OCI-M1 (cell line): ENCODE measurements around the gene KCNS3.

ENCODE experiments used
- DNase-seq: peaks from one replicate; lab custom pipeline; 2025; lab: John Stamatoyannopoulos, UW

KCNS3 gene

GRCh38 chr2:17878281-17879136 lies at the start of gene KCNS3:
TSS of gene KCNS3 (plus strand) at chr2:17878667. CDS start at chr2:17931009, 52,342 bp downstream.
- no peak for DNase-seq

GRCh38 chr2:17830053-17831034 lies 48.1 kb upstream of the KCNS3 start:
- DNase-seq, result no peak

- no peak for DNase-seq
Observed at GRCh38 chr2:17835516-17835915, 43.0 kb upstream of the KCNS3 start.

GRCh38 chr2:17839959-17840358 lies 38.5 kb upstream of the KCNS3 start:
- no peak for DNase-seq

- DNase-seq, result no peak
Observed at GRCh38 chr2:17843457-17843856, 35.0 kb upstream of the KCNS3 start.

GRCh38 chr2:17845806-17846205 lies 32.7 kb upstream of the KCNS3 start:
- DNase-seq, result no peak

- no peak for DNase-seq
Observed at GRCh38 chr2:17846676-17847075, 31.8 kb upstream of the KCNS3 start.

GRCh38 chr2:17847236-17847635 lies 31.2 kb upstream of the KCNS3 start:
- DNase-seq, result no peak

GRCh38 chr2:17849275-17849674 lies 29.2 kb upstream of the KCNS3 start:
- no peak for DNase-seq

GRCh38 chr2:17850151-17850550 lies 28.3 kb upstream of the KCNS3 start:
- DNase-seq, result no peak

GRCh38 chr2:17851731-17852585 lies 26.5 kb upstream of the KCNS3 start:
- peak; percentile 78 for DNase-seq

GRCh38 chr2:17853799-17854198 lies 24.7 kb upstream of the KCNS3 start:
- no peak for DNase-seq

- DNase-seq, result no peak
Observed at GRCh38 chr2:17857021-17857420, 21.4 kb upstream of the KCNS3 start.

GRCh38 chr2:17858064-17858463 lies 20.4 kb upstream of the KCNS3 start:
- no peak for DNase-seq

- DNase-seq, result no peak
Observed at GRCh38 chr2:17863539-17863938, 14.9 kb upstream of the KCNS3 start.

GRCh38 chr2:17864676-17865075 lies 13.8 kb upstream of the KCNS3 start:
- DNase-seq, result no peak

GRCh38 chr2:17867133-17867532 lies 11.3 kb upstream of the KCNS3 start:
- no peak for DNase-seq

- DNase-seq, result peak; percentile 18
Observed at GRCh38 chr2:17869128-17869527, 9.3 kb upstream of the KCNS3 start.

GRCh38 chr2:17871639-17872038 lies 6.8 kb upstream of the KCNS3 start:
- no peak for DNase-seq

GRCh38 chr2:17873021-17873420 lies 5.4 kb upstream of the KCNS3 start:
- DNase-seq, result no peak

GRCh38 chr2:17876590-17876989 lies 1.9 kb upstream of the KCNS3 start:
- DNase-seq, result no peak

- no peak for DNase-seq
Observed at GRCh38 chr2:17877811-17878280, 621 bp upstream of the KCNS3 start.
